Type B pancreatic cell (in vitro differentiated cells): Measurements from ENCODE around the gene DGCR8. TPM values are rescaled to one million over a fixed set of nuclear protein-coding genes. Genes with fewer than 3 reads are reported as not detected.
"Not testable (repeated sequence)": the region's sequence is repeated elsewhere in the genome, so short reads cannot be mapped to it uniquely, and the experiment has no call there.

Experiments
- DNase-seq: peaks from one replicate; pipeline ENCODE4 v3.0.0; 2021; ENCODE audit warnings: mixed read lengths; ENCODE audit not compliant: unreplicated experiment; ENCODE audit errors: extremely low spot score
- H3K27ac Mint-ChIP-seq: 2 replicates; pipeline ENCODE4 v1.8.0; 2021; ENCODE audit warnings: mild to moderate bottlenecking, mixed read lengths
- H3K27me3 Mint-ChIP-seq: 2 replicates; pipeline ENCODE4 v1.8.0; 2021; ENCODE audit warnings: mixed read lengths
- H3K36me3 Mint-ChIP-seq: 2 replicates; pipeline ENCODE4 v1.8.0; 2021; ENCODE audit warnings: mixed read lengths
- H3K4me1 Mint-ChIP-seq: one replicate; pipeline ENCODE4 v1.8.0; 2021; ENCODE audit warnings: mixed read lengths; ENCODE audit not compliant: unreplicated experiment
- H3K4me3 Mint-ChIP-seq: 2 replicates; pipeline ENCODE4 v1.8.0; 2021; ENCODE audit warnings: mild to moderate bottlenecking, mixed read lengths
- H3K9me3 Mint-ChIP-seq: 2 replicates; pipeline ENCODE4 v1.8.0; 2021; ENCODE audit warnings: mixed read lengths
- microRNA-seq: library from miRNA; unstranded; fragments of <30 nt; microRNA quantifications from one replicate; pipeline ENCODE4, GENCODE V29; 2020
- total RNA-seq: library from RNA; stranded (reverse); gene quantifications from 2 replicates; pipeline ENCODE4 v1.2.1, GENCODE V29; 2021; ENCODE audit warnings: low replicate concordance
- TF ChIP-seq, protein P1 (sequence below): fragments of 200-600 bp; sonication (generic); conservative IDR thresholded peaks from 2 replicates; pipeline ENCODE4 v1.5.0; 2021; ENCODE audit warnings: antibody characterized with exemption, mild to moderate bottlenecking

DGCR8 gene
- total RNA-seq, 1 donor from 2014 or later: 61.3 TPM

GRCh38 chr22:20157430-20158183 is 77.6 kb downstream of the DGCR8 start:
- Mint-ChIP-seq H3K27me3 (no peaks in the 10 kb centered on the region), H3K36me3 (no peaks in the 10 kb centered on the region)

GRCh38 chr22:20158391-20159036 is 78.5 kb downstream of the DGCR8 start:
- Mint-ChIP-seq H3K27me3 (no peaks in the 10 kb centered on the region), H3K4me1 (peaks cover 7% of the 10 kb centered on the region), H3K36me3 (no peaks in the 10 kb centered on the region), H3K4me3 (no peak overlapping the region), H3K27ac (no peak overlapping the region), H3K9me3 (no peaks in the 10 kb centered on the region)
- no peak for DNase-seq
- TF ChIP-seq, protein P1, sequence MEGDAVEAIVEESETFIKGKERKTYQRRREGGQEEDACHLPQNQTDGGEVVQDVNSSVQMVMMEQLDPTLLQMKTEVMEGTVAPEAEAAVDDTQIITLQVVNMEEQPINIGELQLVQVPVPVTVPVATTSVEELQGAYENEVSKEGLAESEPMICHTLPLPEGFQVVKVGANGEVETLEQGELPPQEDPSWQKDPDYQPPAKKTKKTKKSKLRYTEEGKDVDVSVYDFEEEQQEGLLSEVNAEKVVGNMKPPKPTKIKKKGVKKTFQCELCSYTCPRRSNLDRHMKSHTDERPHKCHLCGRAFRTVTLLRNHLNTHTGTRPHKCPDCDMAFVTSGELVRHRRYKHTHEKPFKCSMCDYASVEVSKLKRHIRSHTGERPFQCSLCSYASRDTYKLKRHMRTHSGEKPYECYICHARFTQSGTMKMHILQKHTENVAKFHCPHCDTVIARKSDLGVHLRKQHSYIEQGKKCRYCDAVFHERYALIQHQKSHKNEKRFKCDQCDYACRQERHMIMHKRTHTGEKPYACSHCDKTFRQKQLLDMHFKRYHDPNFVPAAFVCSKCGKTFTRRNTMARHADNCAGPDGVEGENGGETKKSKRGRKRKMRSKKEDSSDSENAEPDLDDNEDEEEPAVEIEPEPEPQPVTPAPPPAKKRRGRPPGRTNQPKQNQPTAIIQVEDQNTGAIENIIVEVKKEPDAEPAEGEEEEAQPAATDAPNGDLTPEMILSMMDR: no peak

More at GRCh38 chr22:20157430-20158183, 77.6 kb downstream of the DGCR8 start:
- H3K9me3 Mint-ChIP-seq: no peaks in the 10 kb centered on the region
- DNase-seq: no peak
- TF ChIP-seq, protein P1: no peak
- H3K4me1 Mint-ChIP-seq: peaks cover 8% of the 10 kb centered on the region
- H3K4me3 Mint-ChIP-seq: no peak overlapping the region
- no peak overlapping the region for H3K27ac Mint-ChIP-seq

GRCh38 chr22:20159076-20159475 is 79.0 kb downstream of the DGCR8 start:
- no peaks in the 10 kb centered on the region for H3K27me3 Mint-ChIP-seq
- no peak for DNase-seq
- TF ChIP-seq, protein P1: no peak
- H3K4me3 Mint-ChIP-seq: no peak overlapping the region
- H3K27ac Mint-ChIP-seq: no peak overlapping the region
- no peaks in the 10 kb centered on the region for H3K36me3 Mint-ChIP-seq
- H3K9me3 Mint-ChIP-seq: no peaks in the 10 kb centered on the region
- peaks cover 1% of the 10 kb centered on the region for H3K4me1 Mint-ChIP-seq

GRCh38 chr22:20159531-20159930 is 79.5 kb downstream of the DGCR8 start:
- not testable (repeated sequence) for H3K9me3 Mint-ChIP-seq, H3K27ac Mint-ChIP-seq, H3K4me3 Mint-ChIP-seq, H3K27me3 Mint-ChIP-seq, H3K36me3 Mint-ChIP-seq, H3K4me1 Mint-ChIP-seq, DNase-seq

DNA sequence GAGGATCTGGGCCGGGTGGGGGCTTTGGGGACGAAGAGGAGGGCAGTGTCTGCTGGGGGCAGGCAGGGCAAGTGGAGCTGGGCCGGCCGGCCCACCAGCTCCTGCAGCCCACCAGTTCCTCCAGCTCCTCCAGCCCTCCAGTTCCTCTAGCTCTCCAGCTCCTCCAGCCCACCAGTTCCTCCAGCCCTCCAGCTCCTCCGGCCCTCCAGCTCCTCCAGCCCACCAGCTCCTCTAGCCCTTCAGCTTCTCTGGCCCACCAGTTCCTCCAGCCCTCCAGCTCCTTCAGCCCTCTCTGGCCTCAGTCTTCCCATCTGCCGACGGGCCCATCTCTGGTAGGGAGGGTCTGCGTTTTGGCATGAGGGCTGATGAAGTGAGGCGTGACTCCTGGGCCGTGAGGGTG is 80.0 kb downstream of the DGCR8 start:
- TF ChIP-seq, protein P1: no peak
- Mint-ChIP-seq H3K36me3 (no peaks in the 10 kb centered on the region), H3K4me1 (no peaks in the 10 kb centered on the region), H3K27me3 (no peaks in the 10 kb centered on the region), H3K9me3 (no peaks in the 10 kb centered on the region), H3K27ac (no peak overlapping the region), H3K4me3 (no peak overlapping the region)
- DNase-seq: no peak

Small RNA genes within 50 kb of the gene (microRNA-seq; reads per million reads assigned to microRNA genes)
- gene MIR185: 806 reads per million, percentile 82 among the genes with 10 or more reads in this experiment
- gene MIR6816: not detected

Other genes with a start within 250 kb of the DGCR8 start
- 7.5 and 7.7 TPM in 2 replicates for gene GNB1L, start 225.4 kb upstream of the DGCR8 start, total RNA-seq
- 28.8 and 39.1 TPM in 2 replicates for gene RTL10, start 225.4 kb upstream of the DGCR8 start, total RNA-seq
- 87.2 and 87.4 TPM in 2 replicates for gene COMT, start 138.5 kb upstream of the DGCR8 start, total RNA-seq
- gene TXNRD2, start 138.4 kb upstream of the DGCR8 start, total RNA-seq: 13.2 and 25.1 TPM in 2 replicates
- gene ARVCF, start 63.4 kb upstream of the DGCR8 start, total RNA-seq: 40.8 and 55.3 TPM in 2 replicates
- gene TANGO2, start 59.1 kb upstream of the DGCR8 start, total RNA-seq: 17.4 and 32.1 TPM in 2 replicates
- gene RANBP1, start 35.9 kb downstream of the DGCR8 start, total RNA-seq: 129 and 235 TPM in 2 replicates
- 57.7 and 64.8 TPM in 2 replicates for gene TRMT2A, start 37.0 kb downstream of the DGCR8 start, total RNA-seq
- 55.2 and 73.6 TPM in 2 replicates for gene ZDHHC8, start 51.6 kb downstream of the DGCR8 start, total RNA-seq
- gene CCDC188, start 70.8 kb downstream of the DGCR8 start, total RNA-seq: 2.6 and 4.3 TPM in 2 replicates
- gene RTN4R, start 188.1 kb downstream of the DGCR8 start, total RNA-seq: 9.0 and 12.8 TPM in 2 replicates
- 35.9 and 46.6 TPM in 2 replicates for gene DGCR6L, start 239.8 kb downstream of the DGCR8 start, total RNA-seq